Measurements from ENCODE around the gene ADGRB3.
"Not testable (repeated sequence)": the region's sequence is repeated elsewhere in the genome, so short reads cannot be mapped to it uniquely, and the experiment has no call there.

Gene ADGRB3

DNA sequence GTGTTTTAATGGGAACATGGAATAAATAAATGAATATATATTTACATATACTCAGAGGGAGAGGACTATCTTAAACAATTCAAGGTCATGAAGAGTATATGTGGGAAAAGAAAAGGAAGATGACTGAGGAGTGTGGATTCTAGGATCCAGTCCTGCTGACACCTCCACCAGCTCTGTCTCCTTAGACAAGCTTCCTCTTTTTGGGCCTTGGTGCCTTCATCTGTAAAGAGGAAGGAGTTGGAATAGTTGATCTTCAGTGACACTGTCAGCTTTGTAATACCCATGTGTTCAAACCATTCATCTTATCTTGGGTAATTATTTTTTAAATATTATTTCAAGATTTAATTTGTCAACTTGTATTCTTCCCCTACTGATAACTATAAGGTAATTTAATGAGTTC is 338.0 kb downstream of the ADGRB3 start:
- no peak for DNase-seq

DNA sequence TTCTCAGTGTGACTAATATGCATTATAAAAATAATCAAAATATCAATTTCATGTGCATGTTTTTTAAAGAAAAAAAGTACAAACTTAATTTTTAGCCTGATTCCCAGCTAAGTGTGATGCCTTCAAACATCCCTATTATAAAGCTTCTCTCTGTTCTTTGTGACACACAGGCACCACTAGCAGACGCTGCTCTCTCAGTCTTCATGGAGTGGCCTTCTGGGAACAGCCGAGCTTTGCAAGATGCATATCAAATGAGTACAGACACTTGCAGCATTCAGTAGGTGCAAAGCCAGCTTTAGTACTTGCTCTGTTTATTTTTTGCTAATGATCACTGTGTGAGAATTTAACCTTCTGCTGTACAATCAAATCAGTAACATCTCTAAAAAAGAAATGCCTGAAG is 340.0 kb downstream of the ADGRB3 start:
- DNase-seq, result peak; percentile 71

DNA sequence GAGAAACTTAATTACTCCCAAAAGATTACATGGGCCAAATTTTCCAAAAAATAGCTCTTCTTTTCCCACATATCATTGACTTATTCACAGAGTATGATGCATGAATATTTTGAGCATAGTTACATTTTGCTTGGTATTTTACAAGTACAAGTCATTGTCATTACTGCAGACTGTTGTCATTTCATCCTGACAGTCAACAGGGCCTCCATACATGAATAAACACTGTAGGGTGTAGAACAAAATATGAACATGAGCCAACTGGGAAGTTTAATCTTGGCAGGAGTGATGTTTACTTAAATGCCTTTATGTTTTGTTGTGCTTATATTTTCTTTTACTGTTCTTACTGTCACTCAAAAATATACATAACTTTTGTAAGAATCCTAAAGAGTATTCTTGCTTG is 340.7 kb downstream of the ADGRB3 start:
- DNase-seq, result no peak

DNA sequence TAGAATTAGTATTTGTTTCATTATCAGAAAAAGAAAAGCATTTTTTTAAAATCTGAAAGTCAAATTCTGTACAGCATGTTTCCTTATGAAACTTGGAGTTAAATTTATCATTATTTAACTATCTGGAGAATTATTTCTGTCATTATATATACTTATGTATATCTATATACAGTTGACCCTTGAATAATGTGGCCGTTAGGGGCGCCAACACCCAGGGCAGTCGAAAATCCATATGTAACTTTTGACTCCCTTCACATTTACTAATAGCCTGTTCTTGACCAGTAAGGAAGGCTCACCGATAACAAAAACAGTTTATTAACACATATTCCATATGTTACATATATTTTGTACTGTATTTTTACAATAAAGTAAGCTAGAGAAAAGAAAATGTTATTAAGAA is 341.2 kb downstream of the ADGRB3 start:
- DNase-seq, result peak; percentile 4

DNA sequence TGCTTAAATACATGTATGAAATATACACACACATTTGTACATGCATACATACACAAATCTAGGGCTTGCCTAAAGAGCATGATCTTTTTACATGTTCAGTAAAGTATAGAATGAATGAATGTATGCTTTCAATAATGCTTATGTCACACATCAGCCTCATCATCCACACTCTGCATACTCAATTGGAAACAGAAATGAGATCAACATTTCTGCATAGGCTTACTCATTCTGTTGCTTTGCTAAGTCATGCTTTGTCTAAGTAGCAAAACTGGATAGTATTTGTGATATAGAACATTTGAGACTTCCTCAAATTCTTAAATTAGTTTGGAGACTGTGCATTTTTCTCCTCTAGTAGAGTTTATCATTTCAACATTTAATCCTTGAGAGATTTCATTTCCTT is 343.3 kb downstream of the ADGRB3 start:
- DNase-seq, result no peak

DNA sequence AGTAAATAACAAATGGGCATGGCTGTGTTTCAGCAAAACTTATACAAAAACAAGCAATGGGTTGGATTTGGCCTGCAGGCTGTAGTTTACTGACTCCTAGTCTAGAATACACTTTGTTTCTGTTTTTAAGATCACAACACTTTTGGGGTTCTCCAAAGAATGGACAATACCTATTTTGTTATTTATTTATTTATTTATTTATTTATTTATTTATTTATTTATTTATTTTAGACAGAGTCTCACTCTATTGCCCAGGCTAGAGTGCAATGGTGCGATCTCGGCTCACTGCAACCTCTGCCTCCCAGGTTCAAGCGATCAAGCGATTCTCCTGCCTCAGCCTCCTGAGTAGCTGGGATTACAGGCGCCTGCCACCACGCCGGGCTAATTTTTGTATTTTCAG is 346.6 kb downstream of the ADGRB3 start:
- DNase-seq, result not testable (repeated sequence)

DNA sequence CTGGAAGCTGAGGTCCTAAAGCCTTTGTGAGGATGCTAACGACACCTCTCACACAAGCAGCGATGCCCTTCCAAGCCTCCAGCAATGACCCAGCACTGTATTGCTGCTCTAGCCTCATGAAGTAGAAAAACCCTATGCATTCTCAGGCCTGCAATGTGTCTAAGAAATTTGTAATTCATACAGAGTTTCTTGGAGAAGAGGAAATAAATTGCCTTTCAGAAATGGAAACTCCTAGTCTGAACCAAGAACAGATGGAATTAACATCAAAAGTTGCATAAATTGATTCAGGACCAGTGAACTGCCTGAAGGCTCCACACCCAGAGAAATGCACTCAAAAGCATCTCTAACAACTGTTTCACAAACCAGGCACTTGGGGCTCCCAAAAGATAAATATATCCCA is 353.6 kb downstream of the ADGRB3 start:
- no peak for DNase-seq

DNA sequence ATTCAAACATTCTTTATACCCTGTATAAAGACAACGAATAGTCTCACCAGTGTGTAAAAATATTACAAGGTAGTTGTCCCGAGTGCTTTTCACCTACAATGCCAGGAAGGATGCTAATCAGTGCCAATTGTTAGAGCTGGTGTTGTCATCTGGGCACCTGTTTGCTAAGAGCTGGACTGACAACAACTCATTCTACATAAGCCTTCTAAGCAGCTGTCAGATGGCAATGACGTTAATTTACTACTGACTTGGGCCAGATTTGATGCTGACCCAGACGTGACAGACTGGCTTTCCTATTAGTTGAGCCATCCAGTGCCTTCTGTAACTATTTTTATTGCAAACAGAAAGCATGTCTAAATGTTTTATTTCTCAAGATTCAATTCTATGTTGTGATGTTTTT is 355.2 kb downstream of the ADGRB3 start:
- DNase-seq, result peak; percentile 82

DNA sequence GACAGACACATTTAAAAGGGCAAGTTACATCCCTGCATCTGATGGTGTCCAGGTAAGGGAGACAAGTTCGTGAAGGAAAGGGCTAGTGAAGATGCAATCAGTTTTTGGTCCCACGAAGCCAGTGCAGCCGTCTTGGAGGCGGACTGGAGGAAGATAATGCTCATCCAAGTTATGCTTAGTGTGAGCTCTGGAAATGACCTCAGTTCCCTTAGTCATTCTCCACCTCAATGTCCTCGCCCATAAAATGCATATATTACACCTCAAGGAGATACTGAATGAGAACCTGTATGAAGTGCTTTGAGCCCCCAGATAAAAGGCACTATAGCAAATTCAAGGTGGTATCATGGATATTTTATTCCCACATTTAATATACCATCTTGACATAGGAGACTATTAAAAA is 358.8 kb downstream of the ADGRB3 start:
- no peak for DNase-seq

DNA sequence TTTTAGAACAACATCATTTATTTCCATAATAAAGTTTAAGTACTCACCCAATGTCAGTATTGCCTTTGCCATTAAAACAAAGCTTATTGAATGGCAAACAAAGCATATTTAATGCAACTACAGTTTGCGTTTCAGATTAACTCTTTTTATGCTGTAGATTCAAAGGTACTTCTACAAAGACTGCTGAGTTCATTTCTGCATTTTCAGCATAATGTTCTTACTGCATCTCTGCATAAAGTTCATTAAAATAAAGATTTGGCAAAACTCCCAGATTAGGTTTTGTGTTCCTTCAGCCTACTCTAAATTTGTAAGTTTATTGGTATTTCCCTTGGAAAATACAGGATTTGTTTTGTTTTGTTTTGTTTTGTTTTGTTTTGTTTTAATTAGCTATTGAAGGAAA is 359.4 kb downstream of the ADGRB3 start:
- no peak for DNase-seq

DNA sequence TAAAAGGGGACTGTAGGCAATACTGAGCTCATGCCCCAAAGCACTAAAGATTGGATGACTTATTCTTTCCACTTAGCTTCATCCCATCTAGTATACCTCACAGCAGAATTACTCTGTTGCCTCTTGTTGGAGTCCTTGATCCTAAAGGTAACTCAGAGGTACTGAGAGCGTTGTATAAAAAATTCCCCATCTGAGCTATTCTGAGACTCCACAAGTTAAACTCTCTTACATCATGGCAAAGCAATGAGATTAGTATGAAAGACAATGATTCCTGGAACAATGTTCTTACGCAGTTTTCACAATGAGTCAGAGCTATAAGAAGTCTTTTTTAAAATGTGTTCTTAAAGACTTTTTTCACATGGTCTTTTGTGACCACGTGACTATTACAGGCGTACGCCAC is 370.1 kb downstream of the ADGRB3 start:
- DNase-seq, result no peak

DNA sequence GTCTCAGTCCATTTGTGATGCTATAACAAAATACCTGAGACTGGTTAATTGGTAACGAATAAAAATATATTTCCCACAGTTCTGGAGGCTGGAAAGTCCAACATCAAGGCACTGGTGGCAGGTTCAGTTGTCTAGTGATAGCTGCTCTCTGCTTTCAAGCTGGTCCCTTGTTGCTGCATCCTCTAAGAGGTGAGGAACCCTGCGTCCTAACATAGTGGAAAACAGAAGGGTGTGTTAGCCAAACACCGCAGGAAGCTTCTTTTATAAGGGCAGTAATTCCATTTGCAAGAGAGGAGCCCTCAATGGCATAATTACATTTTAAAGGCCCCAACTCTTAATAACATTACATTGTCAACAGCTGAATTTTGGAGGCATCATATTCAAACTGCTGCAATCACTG is 372.7 kb downstream of the ADGRB3 start:
- DNase-seq, result no peak

DNA sequence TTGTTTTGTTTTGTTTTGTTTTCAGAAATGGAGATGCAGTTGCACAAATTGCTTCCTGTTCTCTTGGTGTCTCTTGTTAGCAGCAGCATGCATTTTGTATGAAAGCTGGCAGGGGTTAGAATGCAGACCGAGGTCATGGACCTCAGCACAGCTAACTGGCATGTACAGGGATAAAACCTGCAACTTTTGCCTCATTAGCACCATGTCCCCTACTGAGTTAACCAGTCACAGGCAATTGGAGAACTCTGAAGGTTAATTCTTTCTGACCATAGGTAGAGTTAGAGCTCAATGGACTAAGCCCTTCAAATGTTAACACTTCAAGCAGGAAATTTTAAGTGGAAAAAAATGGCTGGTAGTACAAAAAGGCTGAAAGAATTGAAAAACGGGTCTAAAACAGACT is 377.1 kb downstream of the ADGRB3 start:
- no peak for DNase-seq

DNA sequence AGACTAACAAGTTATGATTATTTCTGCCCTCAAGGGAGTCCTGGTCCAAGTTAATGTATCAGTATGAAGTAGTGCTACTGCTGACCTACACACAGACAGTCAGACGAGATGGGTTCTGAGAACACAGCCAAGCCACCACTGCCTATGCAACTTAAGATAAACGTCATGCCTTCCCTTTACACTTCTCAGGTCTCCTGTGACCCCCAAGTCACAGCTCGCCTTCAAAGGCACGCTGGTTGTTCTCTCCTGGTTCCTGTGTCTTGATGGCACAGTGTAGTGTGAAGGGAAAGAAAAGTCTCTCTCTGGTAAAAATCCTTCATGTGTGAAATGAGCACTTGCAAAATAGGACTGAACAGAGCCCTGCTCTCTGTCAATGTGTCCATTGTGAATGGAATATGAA is 377.8 kb downstream of the ADGRB3 start:
- DNase-seq, result no peak

DNA sequence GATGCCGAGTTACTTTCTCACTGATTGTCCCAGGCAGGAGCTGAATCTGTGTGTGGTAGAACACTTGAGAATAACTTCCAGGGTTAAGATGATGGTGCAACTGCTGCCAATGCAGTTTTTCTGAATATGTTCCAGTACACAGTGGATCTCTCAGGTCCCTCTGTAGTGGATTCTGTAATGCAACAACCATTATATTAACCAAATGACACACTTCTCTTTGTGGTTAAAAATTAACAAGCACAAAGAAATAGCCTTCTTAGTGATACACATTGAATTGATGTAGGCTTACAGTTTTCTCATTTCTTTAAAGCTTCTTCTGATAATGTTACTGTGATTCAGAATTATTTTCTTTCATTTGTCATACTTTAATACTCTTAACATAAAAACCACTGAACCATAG is 383.8 kb downstream of the ADGRB3 start:
- DNase-seq, result no peak

DNA sequence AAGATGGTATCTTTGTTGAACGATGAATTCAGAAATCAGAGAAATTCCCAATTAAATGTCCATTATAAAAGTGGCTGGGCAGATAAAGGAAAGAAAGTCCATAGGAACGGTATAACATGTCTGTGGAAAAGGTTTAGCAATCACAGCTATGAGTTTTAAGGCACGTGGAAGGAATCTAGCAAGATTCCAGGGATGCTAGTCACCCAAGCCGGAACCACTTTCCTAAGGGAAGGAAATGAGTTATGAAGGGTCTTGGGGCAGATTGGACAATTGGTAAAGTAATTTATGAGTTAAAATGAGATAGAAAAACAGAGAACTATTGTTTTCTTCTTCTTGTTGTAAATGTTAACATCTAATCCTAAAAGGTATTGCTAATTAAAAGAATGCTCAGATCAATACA is 384.8 kb downstream of the ADGRB3 start:
- no peak for DNase-seq

DNA sequence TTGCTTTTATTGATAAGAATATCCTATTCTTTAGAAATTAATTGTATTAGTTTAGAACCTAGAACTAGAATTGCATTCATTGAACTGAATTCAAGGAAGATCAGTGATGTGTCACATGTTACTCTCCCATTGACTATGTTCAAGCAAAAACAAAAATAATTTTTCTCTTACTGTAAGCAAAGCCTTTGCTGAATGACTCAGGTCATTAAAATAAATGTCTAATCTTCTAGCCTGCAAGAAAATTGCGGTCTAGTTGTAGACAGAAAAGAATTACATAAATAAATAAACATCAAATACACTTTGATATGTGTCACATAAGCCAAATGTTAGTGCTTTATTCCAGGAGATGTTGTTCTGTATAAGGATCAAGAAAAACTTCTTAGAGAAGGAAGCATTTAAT is 387.9 kb downstream of the ADGRB3 start:
- DNase-seq, result no peak

DNA sequence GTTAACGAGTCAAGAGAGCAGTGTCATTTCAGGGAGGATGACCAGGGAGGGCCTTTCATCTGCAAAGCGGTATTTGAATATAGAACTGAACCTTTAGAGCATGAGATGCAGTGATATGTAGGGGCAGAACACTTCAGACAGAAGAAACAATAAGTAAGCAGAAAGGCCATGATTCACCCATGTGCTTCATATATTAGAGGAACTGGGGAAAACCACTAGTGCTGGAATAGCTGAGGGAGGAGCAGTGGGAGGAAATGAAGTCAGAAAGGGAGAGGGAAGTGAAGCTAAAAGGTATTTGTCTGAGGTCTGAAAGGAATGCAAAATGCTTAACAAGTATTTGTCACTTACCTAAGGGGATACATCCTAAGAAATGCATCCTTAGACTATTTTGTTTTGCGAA is 391.2 kb downstream of the ADGRB3 start:
- no peak for DNase-seq

DNA sequence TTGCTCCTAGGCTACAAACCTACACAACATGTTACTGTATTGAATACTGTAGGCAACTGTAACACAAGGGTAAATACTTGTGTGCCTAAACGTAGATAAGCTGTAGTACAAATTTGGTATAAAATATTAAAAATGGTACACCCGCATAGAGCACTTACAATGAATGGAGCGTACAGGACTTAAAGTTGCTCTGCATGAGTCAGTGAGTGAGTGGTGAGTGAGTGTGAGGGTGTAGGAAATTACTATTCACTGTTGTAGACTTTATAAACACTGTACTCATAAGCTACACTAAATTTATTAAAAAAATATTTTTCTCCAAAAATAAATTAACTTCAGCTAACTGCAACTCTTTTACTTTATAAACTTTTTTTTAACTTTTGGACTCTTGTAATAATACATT is 391.6 kb downstream of the ADGRB3 start:
- DNase-seq, result no peak

DNA sequence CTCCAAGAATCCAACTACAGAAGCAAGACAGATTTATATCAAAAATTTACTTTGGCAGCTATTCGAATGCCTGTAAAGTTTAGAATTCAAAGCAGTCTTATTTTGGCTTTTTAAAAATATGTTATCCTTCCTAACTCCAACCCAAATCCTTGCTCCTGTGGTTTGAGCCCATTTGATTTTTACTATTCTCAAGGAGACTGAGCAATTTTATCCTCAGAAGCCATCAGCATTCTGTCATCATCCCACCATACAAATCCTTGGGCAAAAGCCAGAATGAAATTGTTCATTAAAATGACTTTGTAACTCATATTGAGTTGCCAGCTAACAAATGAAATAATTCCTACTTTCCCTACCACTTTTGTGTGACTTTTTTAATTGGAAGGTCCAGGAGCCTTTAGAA is 392.8 kb downstream of the ADGRB3 start:
- DNase-seq, result no peak

DNA sequence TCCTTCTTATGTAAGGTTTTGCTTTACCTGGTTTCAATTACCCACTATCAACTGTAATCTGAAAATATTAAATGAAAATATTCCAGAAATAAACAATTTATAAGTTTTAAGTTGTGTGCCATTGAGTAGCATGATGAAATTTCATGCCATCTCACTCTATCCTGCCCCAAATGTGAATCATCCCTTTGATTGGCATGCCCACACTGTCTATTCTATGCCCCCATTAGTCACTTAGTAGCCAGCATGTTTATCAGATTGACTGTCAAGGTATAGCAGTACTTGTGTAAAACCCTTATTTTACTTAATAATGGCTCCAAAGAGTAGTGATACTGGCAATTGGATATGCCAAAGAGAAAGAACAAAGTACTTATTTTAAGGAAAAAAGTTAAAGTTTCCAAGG is 403.8 kb downstream of the ADGRB3 start:
- no peak for DNase-seq

DNA sequence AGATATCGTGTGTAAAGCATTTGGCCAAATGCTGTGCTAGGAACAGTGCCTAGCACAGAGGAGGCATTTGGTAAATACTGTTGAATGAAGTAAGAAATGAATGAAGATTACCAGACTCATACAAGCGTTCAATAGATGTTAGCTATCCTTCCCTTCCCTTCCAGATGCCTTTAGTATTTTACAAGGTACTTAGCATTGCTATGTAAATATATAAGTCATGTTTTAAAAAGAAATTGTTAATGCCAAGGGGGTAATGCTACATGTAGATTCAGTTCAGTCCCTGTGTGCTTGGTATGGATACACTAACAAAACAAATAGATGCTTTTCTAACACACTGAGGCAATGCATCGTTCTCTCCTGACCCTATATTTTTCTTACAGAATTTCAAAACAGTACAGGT is 407.2 kb downstream of the ADGRB3 start:
- no peak for DNase-seq

DNA sequence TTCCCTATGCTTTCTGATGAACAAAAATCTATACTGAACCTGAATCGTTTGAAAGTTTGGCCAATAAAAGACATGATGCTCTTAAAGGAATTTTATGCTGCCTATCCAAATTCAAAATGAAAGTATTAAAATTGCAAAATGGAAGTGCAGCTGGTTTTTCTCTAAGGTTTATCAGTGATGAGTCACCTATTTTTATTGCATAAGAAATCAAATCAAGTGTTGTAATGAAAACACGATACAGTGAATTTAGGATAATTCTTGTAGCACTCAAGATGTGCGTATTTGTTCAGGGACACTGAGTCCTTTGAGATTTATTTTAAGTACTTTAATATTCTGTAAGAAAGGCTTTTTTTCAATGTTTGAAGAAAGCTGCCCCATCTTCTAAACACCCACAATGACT is 409.5 kb downstream of the ADGRB3 start:
- no peak for DNase-seq

DNA sequence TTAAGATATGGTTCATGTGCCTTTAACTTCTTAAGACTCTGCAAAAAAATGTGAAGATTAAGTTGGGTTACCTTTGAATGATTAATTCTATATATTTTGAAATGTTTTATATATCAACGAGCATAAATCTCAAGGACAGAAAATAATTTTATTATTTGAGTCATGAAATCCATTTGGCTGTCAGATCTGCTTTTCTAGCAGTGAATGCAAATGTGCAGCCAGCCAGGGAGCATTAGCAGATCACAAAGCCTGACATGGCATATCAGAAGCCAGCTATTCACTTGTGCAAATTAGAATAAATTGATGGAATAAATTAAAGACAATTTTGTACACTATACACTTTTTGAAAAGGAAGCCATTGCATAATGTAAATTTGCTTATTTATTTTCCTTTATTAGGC is 424.3 kb downstream of the ADGRB3 start:
- no peak for DNase-seq

DNA sequence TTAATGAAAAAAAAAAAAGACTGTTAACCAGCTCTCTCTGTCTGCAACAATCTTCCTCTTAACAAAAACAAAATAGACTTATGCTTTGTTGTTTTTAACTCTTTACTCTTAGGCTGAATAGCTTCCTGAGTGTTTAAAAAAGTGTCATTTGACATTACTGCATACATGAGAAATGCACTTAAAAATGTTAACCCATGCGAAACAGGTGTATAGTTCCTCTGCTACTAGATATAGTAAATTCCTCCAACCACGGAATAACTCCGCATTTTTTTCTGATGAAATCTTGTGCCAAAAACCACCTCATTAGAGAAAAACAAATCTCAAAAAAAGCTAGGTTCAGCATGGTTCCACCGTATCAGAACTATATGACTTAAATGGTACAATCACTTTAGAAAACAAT is 426.0 kb downstream of the ADGRB3 start:
- no peak for DNase-seq

DNA sequence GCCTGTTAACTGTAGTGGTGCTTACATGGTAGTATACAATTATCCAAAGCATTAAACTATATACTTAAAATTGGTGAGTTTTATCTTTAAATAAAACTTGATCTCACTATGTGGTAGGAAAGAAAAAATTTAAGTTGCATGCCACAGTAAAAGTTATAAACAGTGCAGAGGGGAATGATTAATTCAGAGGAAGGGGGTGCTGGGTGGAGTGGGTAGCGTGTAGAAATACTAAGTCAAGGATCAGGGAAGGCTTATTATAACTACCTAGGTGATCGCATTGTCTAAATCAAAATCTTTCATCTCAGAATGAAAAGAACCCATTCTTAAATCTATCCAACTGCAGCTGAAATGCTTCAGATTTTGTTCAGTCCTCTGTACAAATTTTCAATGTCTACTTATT is 428.3 kb downstream of the ADGRB3 start:
- no peak for DNase-seq
